HEK293 (cell line): ENCODE data around the gene LSM2.
A peak's percentile ranks its signal among the peaks of the same experiment; 100 is the strongest.
"Not testable (repeated sequence)": the region's sequence is repeated elsewhere in the genome, so short reads cannot be mapped to it uniquely, and the experiment has no call there.

Source experiments
- CTCF ChIA-PET: fragments of 350-600 bp; formaldehyde crosslinking; extraction: SDS; loops from one replicate; lab custom pipeline; 2021; ENCODE audit warnings: antibody characterized with exemption; lab: Yijun Ruan, JAX
- POLR2A ChIA-PET: fragments of 300-600 bp; formaldehyde crosslinking; extraction: SDS; loops from one replicate; lab custom pipeline; 2020; ENCODE audit warnings: antibody characterized with exemption, inconsistent platforms; lab: Yijun Ruan, JAX
- H3K27ac ChIP-seq: fragments of 200-500 bp; sonication (Bioruptor generic); 2 replicates; pipeline ENCODE4 v1.5.1; 2014; ENCODE audit warnings: low read depth, low read length, control low read depth, inconsistent platforms; ENCODE audit errors: extremely low read depth
- H3K36me3 ChIP-seq, 2 experiments: fragments of 200-500 bp in 1 of 2; sonication (Bioruptor generic) in 1 of 2; 1 replicate in 1 of 2; 2 replicates in 1 of 2; pipeline ENCODE4 v1.5.1; 2014 to 2017; ENCODE audit warnings: inconsistent platforms in 2 of 2, low read length in 2 of 2; ENCODE audit not compliant: control insufficient read depth in 2 of 2, insufficient read depth in 1 of 2
- H3K4me1 ChIP-seq: fragments of 200-500 bp; sonication (Bioruptor generic); 2 replicates; pipeline ENCODE4 v1.5.1; 2014; ENCODE audit warnings: mild to moderate bottlenecking, low read length, inconsistent platforms; ENCODE audit not compliant: control insufficient read depth, insufficient read depth
- H3K4me3 ChIP-seq: 2 replicates; pipeline ENCODE4 v1.5.1; 2011; ENCODE audit warnings: low read depth, mild to moderate bottlenecking, control low read depth, low read length, moderate library complexity
- H3K9me3 ChIP-seq: fragments of 200-500 bp; sonication (Bioruptor generic); 2 replicates; pipeline ENCODE4 v1.5.1; 2014; ENCODE audit warnings: low read depth, low read length, inconsistent platforms; ENCODE audit not compliant: control insufficient read depth, insufficient read depth
- EGR2 ChIP-seq: fragments of 450-650 bp; formaldehyde crosslinking; IDR thresholded peaks from 2 replicates; pipeline ENCODE4 v1.5.1; 2016; ENCODE audit warnings: low read depth, missing biosample characterization, missing genetic modification characterization
- GLI2 ChIP-seq: fragments of 450-650 bp; formaldehyde crosslinking; IDR thresholded peaks from 2 replicates; pipeline ENCODE4; 2017; ENCODE audit warnings: missing biosample characterization, missing genetic modification characterization, low read depth, borderline replicate concordance
- KLF10 ChIP-seq: fragments of 450-650 bp; IDR thresholded peaks from 2 replicates; pipeline ENCODE4 v1.5.1; 2018; ENCODE audit warnings: missing biosample characterization, mild to moderate bottlenecking, missing genetic modification characterization
- KLF16 ChIP-seq: fragments of 450-650 bp; formaldehyde crosslinking; IDR thresholded peaks from 2 replicates; pipeline ENCODE4 v1.5.1; 2017; ENCODE audit warnings: missing biosample characterization, missing genetic modification characterization
- YY1 ChIP-seq: fragments of 450-650 bp; formaldehyde crosslinking; IDR thresholded peaks from 2 replicates; pipeline ENCODE4 v1.5.1; 2018; ENCODE audit warnings: missing biosample characterization, missing genetic modification characterization
- ZBTB21 ChIP-seq: fragments of 450-650 bp; formaldehyde crosslinking; IDR thresholded peaks from 2 replicates; pipeline ENCODE4 v1.5.1; 2017; ENCODE audit warnings: missing biosample characterization, missing genetic modification characterization
- ZBTB48 ChIP-seq: fragments of 450-650 bp; formaldehyde crosslinking; IDR thresholded peaks from 2 replicates; pipeline ENCODE4 v1.5.1; 2016; ENCODE audit warnings: missing biosample characterization, missing genetic modification characterization
- ZNF18 ChIP-seq: fragments of 450-650 bp; formaldehyde crosslinking; IDR thresholded peaks from 2 replicates; pipeline ENCODE4 v1.5.1; 2016; ENCODE audit warnings: missing biosample characterization, missing genetic modification characterization
- ZNF274 ChIP-seq, 2 experiments: fragments of 200-500 bp in 1 of 2; fragments of 450-650 bp in 1 of 2; sonication (Bioruptor generic) in 1 of 2; formaldehyde crosslinking in 1 of 2; IDR thresholded peaks; 2 replicates each; pipeline versions ENCODE4 v1.5.1 to v1.6.1; 2014 to 2016; ENCODE audit warnings: borderline replicate concordance in 1 of 2, inconsistent platforms in 1 of 2, low read length in 1 of 2, missing biosample characterization in 1 of 2, missing genetic modification characterization in 1 of 2
- ZNF391 ChIP-seq: fragments of 450-650 bp; formaldehyde crosslinking; IDR thresholded peaks from 2 replicates; pipeline ENCODE4 v1.5.1; 2016; ENCODE audit warnings: low read depth, missing biosample characterization, missing genetic modification characterization, borderline replicate concordance
- ZNF404 ChIP-seq: fragments of 450-650 bp; formaldehyde crosslinking; IDR thresholded peaks from 2 replicates; pipeline ENCODE4 v1.5.1; 2017; ENCODE audit warnings: missing biosample characterization, missing genetic modification characterization
- ZNF433 ChIP-seq: fragments of 450-650 bp; formaldehyde crosslinking; IDR thresholded peaks from 2 replicates; pipeline ENCODE4 v1.5.1; 2016; ENCODE audit warnings: missing biosample characterization, missing genetic modification characterization, low read depth
- ZNF449 ChIP-seq: fragments of 450-650 bp; formaldehyde crosslinking; IDR thresholded peaks from 2 replicates; pipeline ENCODE4 v1.5.1; 2017; ENCODE audit warnings: missing biosample characterization, mild to moderate bottlenecking, missing genetic modification characterization, moderate library complexity

LSM2 gene

GRCh38 chr6:31806470-31807272 lies at the start of gene LSM2 (continued):
- TF ChIP-seq ZBTB21 (tag by site-specific recombination) (peak; percentile 92), YY1 (tag by site-specific recombination) (peak; percentile 70; the same call in 1 of the 2 replicates), ZNF391 (tag by site-specific recombination) (0 out of 2 replicates have a peak, but pooled peaks have one; percentile 47)

GRCh38 chr6:31851980-31852718 lies 45.4 kb upstream of the LSM2 start:
- POLR2A ChIA-PET = interaction anchor here (0.6 to 1.5 kb wide), 5 partner anchors 11 to 25 kb away, joined by 4 to 10 read pairs (median 5); partner anchors contain the start of genes HSPA1B and NEU1
- H3K27ac ChIP-seq, H3K9me3 ChIP-seq, CTCF ChIA-PET, H3K4me1 ChIP-seq, H3K4me3 ChIP-seq, H3K36me3 ChIP-seq: not testable (repeated sequence)

GRCh38 chr6:31851485-31851832 lies 44.7 kb upstream of the LSM2 start:
- CTCF ChIA-PET = no interaction called here
- Histone ChIP-seq H3K4me3 (no peak overlapping the region), H3K4me1 (no peaks in the 10 kb centered on the region), H3K9me3 (no peaks in the 10 kb centered on the region), H3K36me3 (peaks cover 0 to 4% of the 10 kb centered on the region in 2 experiments; a peak in 2 of 3 replicates)
- POLR2A ChIA-PET = interaction anchor here (1.2 to 1.5 kb wide), 3 partner anchors 11 to 24 kb away, joined by 4 to 10 read pairs (median 7); partner anchors contain the start of genes HSPA1B and NEU1
- TF ChIP-seq ZNF404 (tag by site-specific recombination) (no peak), ZNF274 (IDR thresholded peaks at IDR 0.05; ENCODE audit: low read length) (no peak), ZNF274 (tag by site-specific recombination; IDR thresholded peaks at IDR 0.05; ENCODE audit: borderline replicate concordance) (no peak), ZBTB48 (tag by site-specific recombination) (no peak), EGR2 (no peak), ZNF433 (tag by site-specific recombination) (no peak), ZNF18 (tag by site-specific recombination) (no peak), KLF16 (no peak), ZNF449 (tag by site-specific recombination) (no peak), GLI2 (tag by site-specific recombination) (no peak), KLF10 (tag by site-specific recombination) (no peak)
- TF ChIP-seq, all 188 proteins: peak for 0
- no peak overlapping the region for H3K27ac ChIP-seq
